HL-60 (cell line): ENCODE data around the gene WFS1.

Source experiments
- GABPA ChIP-seq: IDR thresholded peaks from 2 replicates; pipeline ENCODE4 v1.6.1; 2012; ENCODE audit warnings: low read depth
- POLR2AphosphoS5 ChIP-seq: IDR thresholded peaks from 2 replicates; pipeline ENCODE4 v1.6.1; 2012; ENCODE audit warnings: low read depth
- SPI1 ChIP-seq: IDR thresholded peaks from 2 replicates; pipeline ENCODE4 v1.6.1; 2012; ENCODE audit warnings: low read depth, mild to moderate bottlenecking, borderline replicate concordance
- TF ChIP-seq, protein P1 (sequence below): IDR thresholded peaks from one replicate; pipeline ENCODE4 v1.5.1; 2011; ENCODE audit warnings: low read length, control low read depth, inconsistent platforms; ENCODE audit not compliant: insufficient read depth

DNA sequence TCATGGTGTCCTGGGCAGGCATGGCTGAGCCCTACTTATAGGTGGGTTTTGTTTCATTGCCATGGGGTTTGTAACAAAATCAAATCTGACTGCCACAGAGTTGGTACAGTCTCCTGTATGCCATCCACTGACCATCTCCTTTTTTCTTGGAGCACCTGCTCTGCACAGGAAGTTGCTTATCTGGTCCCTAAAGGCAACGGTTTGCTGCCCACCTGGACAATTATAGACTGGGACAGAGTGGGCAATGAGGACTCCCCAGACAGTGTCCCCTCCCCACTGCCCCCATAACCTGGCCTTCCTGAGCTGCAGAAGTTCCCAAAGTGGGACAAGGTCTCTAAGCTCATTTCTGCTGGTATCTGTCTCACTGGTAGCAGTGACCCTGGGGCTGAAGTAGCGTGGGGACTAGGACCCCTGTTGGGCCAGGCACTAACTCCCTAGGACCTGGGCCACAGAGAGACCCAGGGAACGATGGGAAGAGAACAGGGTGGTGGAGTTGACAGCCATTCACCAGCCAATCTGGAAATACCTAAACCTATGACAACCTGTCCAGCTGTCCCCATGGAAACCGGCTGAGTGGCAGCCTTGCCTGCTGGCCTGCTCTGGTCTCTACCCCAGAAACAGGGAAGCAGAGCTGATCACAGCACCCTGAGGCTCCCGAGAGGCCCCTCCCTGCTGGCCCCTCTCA, 64.7 kb downstream of the WFS1 start:
- TF ChIP-seq, protein P1, sequence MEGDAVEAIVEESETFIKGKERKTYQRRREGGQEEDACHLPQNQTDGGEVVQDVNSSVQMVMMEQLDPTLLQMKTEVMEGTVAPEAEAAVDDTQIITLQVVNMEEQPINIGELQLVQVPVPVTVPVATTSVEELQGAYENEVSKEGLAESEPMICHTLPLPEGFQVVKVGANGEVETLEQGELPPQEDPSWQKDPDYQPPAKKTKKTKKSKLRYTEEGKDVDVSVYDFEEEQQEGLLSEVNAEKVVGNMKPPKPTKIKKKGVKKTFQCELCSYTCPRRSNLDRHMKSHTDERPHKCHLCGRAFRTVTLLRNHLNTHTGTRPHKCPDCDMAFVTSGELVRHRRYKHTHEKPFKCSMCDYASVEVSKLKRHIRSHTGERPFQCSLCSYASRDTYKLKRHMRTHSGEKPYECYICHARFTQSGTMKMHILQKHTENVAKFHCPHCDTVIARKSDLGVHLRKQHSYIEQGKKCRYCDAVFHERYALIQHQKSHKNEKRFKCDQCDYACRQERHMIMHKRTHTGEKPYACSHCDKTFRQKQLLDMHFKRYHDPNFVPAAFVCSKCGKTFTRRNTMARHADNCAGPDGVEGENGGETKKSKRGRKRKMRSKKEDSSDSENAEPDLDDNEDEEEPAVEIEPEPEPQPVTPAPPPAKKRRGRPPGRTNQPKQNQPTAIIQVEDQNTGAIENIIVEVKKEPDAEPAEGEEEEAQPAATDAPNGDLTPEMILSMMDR, result no peak
- TF ChIP-seq GABPA, result no peak
- no peak for TF ChIP-seq POLR2AphosphoS5
- TF ChIP-seq SPI1, result no peak
